NT2/D1 (cell line): ENCODE measurements around the gene INPP4B.

Experiments
- DNase-seq: peaks from one replicate; pipeline ENCODE4 v3.0.0-alpha.2; 2011; ENCODE audit warnings: low read depth, low spot score
- H3K27me3 ChIP-seq: 2 replicates; pipeline ENCODE4 v1.6.0; 2011; ENCODE audit warnings: mild to moderate bottlenecking; ENCODE audit not compliant: insufficient read length, insufficient read depth
- H3K36me3 ChIP-seq: 2 replicates; pipeline ENCODE4 v1.6.1; 2011; ENCODE audit warnings: mild to moderate bottlenecking, low read length, mixed read lengths; ENCODE audit not compliant: insufficient read depth, insufficient read length
- H3K4me1 ChIP-seq: 2 replicates; pipeline ENCODE4 v1.5.1; 2011; ENCODE audit not compliant: insufficient read depth, insufficient read length
- H3K4me3 ChIP-seq: 2 replicates; pipeline ENCODE4 v1.5.1; 2011; ENCODE audit warnings: low read depth; ENCODE audit not compliant: insufficient read length
- H3K9ac ChIP-seq: 2 replicates; pipeline ENCODE4 v1.6.0; 2011; ENCODE audit warnings: low read depth; ENCODE audit not compliant: insufficient read length
- H3K9me3 ChIP-seq: 2 replicates; pipeline ENCODE4 v1.5.1; 2011; ENCODE audit warnings: mild to moderate bottlenecking, low read length; ENCODE audit not compliant: insufficient read depth
- SUZ12 ChIP-seq: IDR thresholded peaks from 2 replicates; pipeline ENCODE4 v1.6.1; 2011; ENCODE audit not compliant: insufficient read length, insufficient read depth; ENCODE audit errors: extremely low read depth
- YY1 ChIP-seq: IDR thresholded peaks from 2 replicates; pipeline ENCODE4 v1.6.1; 2011; ENCODE audit not compliant: insufficient read length, insufficient read depth
- ZNF274 ChIP-seq: IDR thresholded peaks from 2 replicates; pipeline ENCODE4 v1.6.1; 2011; ENCODE audit warnings: mild to moderate bottlenecking, low read depth, low read length

Gene INPP4B

DNA sequence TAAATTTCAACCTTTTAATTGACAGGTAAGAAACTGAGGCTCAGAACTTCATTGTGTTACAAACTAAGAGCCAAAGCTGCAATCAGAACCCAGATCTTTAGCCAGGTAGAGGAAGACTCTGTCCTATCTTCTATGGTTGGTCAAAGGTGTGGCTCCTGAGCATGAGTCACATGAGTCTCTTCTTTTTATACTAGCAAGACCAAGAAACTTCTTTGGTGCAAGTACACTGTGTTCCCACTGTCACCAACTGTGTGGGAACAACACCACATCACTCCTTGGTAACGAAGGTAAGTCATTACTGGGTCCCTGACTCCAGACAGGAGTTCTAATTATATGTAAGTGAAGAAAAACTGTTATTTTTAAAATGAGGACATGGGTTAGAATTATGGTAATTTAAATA is 290.1 kb downstream of the INPP4B start:
- Histone ChIP-seq H3K36me3 (no peaks in the 10 kb centered on the region), H3K4me3 (no peak overlapping the region), H3K4me1 (no peaks in the 10 kb centered on the region), H3K9ac (no peak overlapping the region), H3K27me3 (no peaks in the 10 kb centered on the region), H3K9me3 (no peaks in the 10 kb centered on the region)
- TF ChIP-seq YY1 (no peak), ZNF274 (no peak), SUZ12 (no peak)
- no peak for DNase-seq

DNA sequence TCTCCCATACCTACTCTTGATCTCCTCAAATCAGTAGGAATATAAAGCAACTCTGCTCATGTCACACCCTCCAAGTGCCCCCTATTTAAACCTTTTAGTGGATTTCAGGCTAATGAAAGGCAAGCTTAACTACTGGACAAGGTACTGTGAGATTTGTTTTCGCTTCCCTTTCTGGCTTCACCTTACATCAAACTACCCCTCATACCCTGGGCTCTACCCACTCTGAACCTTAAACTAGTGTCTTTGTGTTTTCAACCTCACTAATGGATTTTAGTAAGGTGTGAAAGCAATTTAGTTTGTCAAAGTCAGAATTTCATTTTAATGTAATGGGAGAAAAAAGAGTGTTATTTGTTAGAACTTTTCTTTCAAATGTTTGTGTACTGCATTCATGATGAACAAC is 291.7 kb downstream of the INPP4B start:
- Histone ChIP-seq H3K27me3 (no peaks in the 10 kb centered on the region), H3K9ac (no peak overlapping the region)

DNA sequence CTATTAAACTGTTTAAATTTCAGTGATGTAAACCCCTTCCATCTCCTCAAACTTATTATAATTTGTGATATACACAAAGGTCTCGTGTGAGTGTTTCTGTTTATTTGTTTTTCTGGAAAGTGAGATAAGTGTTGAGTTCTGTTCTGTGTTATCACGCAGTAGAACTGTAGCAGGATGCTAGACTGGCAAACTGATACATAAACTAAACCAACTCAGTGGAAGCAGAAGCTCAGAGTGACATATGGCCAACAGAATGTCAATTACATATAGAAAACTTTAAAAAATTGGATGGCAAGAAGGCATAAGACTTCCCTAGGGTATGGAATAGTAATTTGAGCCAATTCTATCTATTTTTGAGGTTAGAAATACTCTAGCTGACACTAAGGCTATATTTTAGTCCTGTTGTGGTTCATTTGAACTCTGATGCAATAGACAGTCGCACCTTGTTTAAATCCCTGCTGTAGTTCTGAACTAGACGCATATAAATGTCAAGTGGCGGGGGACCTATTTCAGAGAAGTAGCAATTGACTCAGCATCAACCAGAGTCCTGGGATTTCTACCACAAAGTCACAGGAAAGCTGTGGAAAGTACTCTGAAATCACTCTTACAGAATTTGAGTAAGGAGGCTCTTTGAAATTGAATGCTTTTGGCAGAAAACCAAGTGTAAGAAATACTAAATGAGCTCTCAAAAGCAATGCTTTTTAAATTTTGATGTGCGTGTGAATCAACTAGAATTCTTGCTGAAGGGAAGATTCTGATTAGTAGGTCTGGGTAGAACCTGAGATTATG is 294.4 kb downstream of the INPP4B start:
- Histone ChIP-seq H3K27me3 (no peaks in the 10 kb centered on the region), H3K36me3 (no peaks in the 10 kb centered on the region), H3K4me1 (no peaks in the 10 kb centered on the region), H3K9me3 (no peaks in the 10 kb centered on the region), H3K9ac (no peak overlapping the region), H3K4me3 (no peak overlapping the region)
- no peak for DNase-seq
- TF ChIP-seq SUZ12 (no peak), ZNF274 (no peak), YY1 (no peak)

More for the DNA sequence above, 291.7 kb downstream of the INPP4B start:
- Histone ChIP-seq H3K4me1 (no peaks in the 10 kb centered on the region), H3K9me3 (no peaks in the 10 kb centered on the region), H3K4me3 (no peak overlapping the region), H3K36me3 (no peaks in the 10 kb centered on the region)
- DNase-seq, result no peak
- TF ChIP-seq SUZ12 (no peak), YY1 (no peak), ZNF274 (no peak)

DNA sequence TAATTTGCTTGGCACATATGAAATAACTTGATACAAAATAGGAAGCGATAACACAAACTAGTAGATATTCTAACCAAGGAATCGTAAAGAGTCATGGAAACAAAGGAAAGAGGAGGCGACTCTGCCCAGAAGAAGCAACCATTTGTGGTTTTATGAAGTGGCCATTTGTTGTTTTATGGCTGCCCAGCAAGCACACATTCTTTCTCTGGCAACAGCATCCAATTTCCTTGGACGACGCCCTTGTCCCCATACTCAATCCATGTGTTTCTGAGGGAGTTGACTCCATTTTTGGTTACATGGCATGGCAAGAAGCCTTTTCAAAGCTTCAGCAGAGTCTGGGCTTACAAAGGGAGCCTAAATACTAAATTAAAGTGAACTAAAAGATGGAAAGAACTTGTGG is 295.1 kb downstream of the INPP4B start:
- Histone ChIP-seq H3K9ac (no peak overlapping the region), H3K4me1 (no peaks in the 10 kb centered on the region), H3K27me3 (no peaks in the 10 kb centered on the region), H3K4me3 (no peak overlapping the region), H3K36me3 (no peaks in the 10 kb centered on the region), H3K9me3 (no peaks in the 10 kb centered on the region)
- no peak for DNase-seq
- no peak for TF ChIP-seq YY1
- no peak for TF ChIP-seq ZNF274
- TF ChIP-seq SUZ12, result no peak

DNA sequence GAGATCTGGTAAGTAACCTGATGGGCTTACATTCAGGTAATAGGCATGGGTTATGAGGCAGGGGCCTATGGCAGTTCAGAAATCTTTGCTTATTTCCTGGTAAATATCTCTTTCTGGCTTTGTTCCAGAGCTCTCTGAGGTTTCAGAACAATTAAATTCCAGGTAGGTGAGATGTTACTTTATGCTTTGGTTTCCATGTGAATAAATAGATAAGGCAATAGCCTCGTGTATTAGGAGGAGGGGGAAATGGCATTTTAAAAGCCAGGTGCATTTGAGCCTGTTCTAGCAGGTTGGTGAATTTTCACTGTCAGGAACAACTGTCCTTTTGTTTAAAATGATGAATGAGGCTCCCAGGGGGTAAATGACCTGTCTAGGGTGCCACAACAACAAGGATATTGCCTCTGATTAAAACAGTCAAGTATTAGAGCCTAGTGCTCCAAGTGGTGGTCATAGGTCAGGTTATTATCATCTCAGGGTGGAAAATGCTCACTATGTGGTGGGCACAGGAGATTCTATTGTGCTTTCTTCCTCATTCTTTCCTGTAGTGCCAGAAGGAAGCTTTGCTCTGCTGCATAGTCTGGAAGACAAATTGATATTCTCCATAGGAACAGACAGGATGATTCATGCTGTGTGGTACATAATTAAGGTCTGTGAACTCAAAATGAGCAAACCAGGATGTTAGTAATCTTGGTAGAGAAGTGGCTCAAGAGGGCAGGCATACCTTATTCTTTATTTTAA is 296.2 kb downstream of the INPP4B start:
- Histone ChIP-seq H3K9me3 (no peaks in the 10 kb centered on the region), H3K36me3 (no peaks in the 10 kb centered on the region), H3K9ac (no peak overlapping the region), H3K27me3 (no peaks in the 10 kb centered on the region), H3K4me1 (no peaks in the 10 kb centered on the region), H3K4me3 (no peak overlapping the region)
- DNase-seq, result no peak
- TF ChIP-seq SUZ12, result no peak
- TF ChIP-seq YY1, result no peak
- TF ChIP-seq ZNF274, result no peak

DNA sequence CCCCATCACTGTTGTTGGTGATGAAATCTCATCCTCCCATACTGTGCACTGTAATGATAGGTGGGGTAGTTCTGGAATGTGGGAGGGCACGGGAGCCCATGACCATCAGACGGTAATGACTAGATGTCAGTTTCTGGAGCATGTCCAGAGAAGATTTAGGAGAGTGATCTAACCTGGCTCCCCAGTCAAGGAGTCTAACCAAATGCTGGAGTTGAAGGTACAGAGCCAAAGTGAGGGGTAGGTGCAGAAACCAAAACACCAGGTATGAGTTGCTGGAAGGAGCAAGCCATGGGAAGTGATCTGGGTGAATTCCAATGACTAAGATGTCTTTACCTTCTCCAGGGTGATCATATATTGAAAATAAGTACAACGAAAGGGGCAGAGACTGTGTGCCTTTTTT is 296.9 kb downstream of the INPP4B start:
- no peaks in the 10 kb centered on the region for H3K9me3 ChIP-seq
- H3K36me3 ChIP-seq, result no peaks in the 10 kb centered on the region
- H3K9ac ChIP-seq, result no peak overlapping the region
- TF ChIP-seq ZNF274 (no peak), YY1 (no peak)
- H3K27me3 ChIP-seq, result no peaks in the 10 kb centered on the region
- H3K4me1 ChIP-seq, result no peaks in the 10 kb centered on the region
- no peak overlapping the region for H3K4me3 ChIP-seq
- DNase-seq, result no peak

DNA sequence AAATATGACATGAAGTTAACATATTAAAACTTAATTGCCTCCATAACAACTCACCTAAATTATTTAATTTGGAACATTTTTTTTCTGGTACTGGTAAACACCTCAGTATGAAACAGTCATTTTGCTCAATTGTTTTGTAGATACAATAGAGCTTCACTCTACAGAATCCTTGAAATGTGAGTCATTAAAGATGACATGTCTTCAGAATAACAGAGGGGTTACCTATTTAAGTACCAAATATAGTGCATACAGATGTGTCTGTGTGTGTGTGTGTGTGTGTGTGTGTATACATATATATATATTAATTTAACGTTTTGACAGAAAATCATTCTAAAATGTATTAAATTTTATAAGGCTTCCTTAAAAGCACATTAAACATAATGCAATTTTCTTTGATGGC is 297.6 kb downstream of the INPP4B start:
- DNase-seq, result no peak
- no peaks in the 10 kb centered on the region for H3K9me3 ChIP-seq
- no peaks in the 10 kb centered on the region for H3K27me3 ChIP-seq
- no peaks in the 10 kb centered on the region for H3K36me3 ChIP-seq
- no peak overlapping the region for H3K4me3 ChIP-seq
- TF ChIP-seq SUZ12 (no peak), YY1 (no peak), ZNF274 (no peak)
- H3K9ac ChIP-seq, result no peak overlapping the region
- H3K4me1 ChIP-seq, result no peaks in the 10 kb centered on the region

DNA sequence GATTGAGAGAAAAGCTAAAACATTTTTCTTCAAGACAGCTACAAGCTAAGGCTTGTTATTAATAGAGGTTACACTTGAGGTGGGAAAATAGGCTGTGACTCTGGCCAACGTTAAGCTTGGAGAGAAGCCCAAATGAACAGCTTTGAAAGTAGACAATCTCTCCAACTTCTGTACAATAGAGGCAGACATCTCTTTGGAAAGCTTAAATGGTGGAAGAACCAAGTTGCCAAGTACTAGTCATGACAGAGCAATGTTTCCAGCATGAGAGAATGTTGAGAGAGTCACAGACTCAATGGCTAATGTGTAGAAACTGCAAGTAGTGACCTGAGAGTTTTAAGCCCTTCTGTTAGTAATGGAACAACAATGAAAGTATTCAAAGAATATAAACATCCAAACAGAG is 298.1 kb downstream of the INPP4B start:
- H3K9ac ChIP-seq, result no peak overlapping the region
- no peaks in the 10 kb centered on the region for H3K4me1 ChIP-seq
- no peak for DNase-seq

More for the DNA sequence above, 298.1 kb downstream of the INPP4B start:
- H3K36me3 ChIP-seq, result no peaks in the 10 kb centered on the region
- H3K27me3 ChIP-seq, result no peaks in the 10 kb centered on the region
- no peaks in the 10 kb centered on the region for H3K9me3 ChIP-seq
- no peak overlapping the region for H3K4me3 ChIP-seq
- TF ChIP-seq SUZ12 (no peak), ZNF274 (no peak), YY1 (no peak)
